HG03520 (cell line): ENCODE measurements around the gene FAM20B.

Source experiments
- ATAC-seq: cut with Tn5 transposase; IDR thresholded peaks from one replicate; pipeline ENCODE4 v1.9.1; 2021; ENCODE audit warnings: mild to moderate bottlenecking, moderate library complexity; ENCODE audit not compliant: unreplicated experiment

Gene FAM20B

GRCh38 chr1:179046808-179047635 lies 21.3 kb downstream of the FAM20B start:
- no peak for ATAC-seq

GRCh38 chr1:179047636-179047997 lies 21.9 kb downstream of the FAM20B start:
- no peak for ATAC-seq

GRCh38 chr1:179048339-179049124 lies 22.8 kb downstream of the FAM20B start:
- ATAC-seq: no peak

GRCh38 chr1:179052776-179053175 lies 27.1 kb downstream of the FAM20B start:
- ATAC-seq: no peak

- no peak for ATAC-seq
Observed at GRCh38 chr1:179053486-179053885, 27.8 kb downstream of the FAM20B start.

GRCh38 chr1:179055937-179056336 lies 30.2 kb downstream of the FAM20B start:
- ATAC-seq: no peak

GRCh38 chr1:179058487-179059483 lies 33.1 kb downstream of the FAM20B start:
- no peak for ATAC-seq

GRCh38 chr1:179061360-179062282 lies 35.9 kb downstream of the FAM20B start:
- ATAC-seq: no peak

- ATAC-seq: no peak
Observed at GRCh38 chr1:179066471-179066870, 40.8 kb downstream of the FAM20B start.

GRCh38 chr1:179077396-179077795 lies 51.7 kb downstream of the FAM20B start:
- no peak for ATAC-seq

GRCh38 chr1:179079113-179079761 lies 53.5 kb downstream of the FAM20B start:
- ATAC-seq: peak; percentile 18

GRCh38 chr1:179080866-179081686 lies 55.4 kb downstream of the FAM20B start:
- peak; percentile 6 for ATAC-seq

- peak; percentile 77 for ATAC-seq
Observed at GRCh38 chr1:179081687-179082332, 56.1 kb downstream of the FAM20B start, which contains the start of gene TOR3A. Gene TOR3A, plus strand, starts transcription at chr1:179082070. Its CDS starts 59 bp downstream, at chr1:179082129.

GRCh38 chr1:179082333-179082998 lies 56.8 kb downstream of the FAM20B start:
- peak; percentile 8 for ATAC-seq

- no peak for ATAC-seq
Observed at GRCh38 chr1:179082999-179083335, 57.3 kb downstream of the FAM20B start.

- peak; percentile 16 for ATAC-seq
Observed at GRCh38 chr1:179083533-179083932, 57.8 kb downstream of the FAM20B start.

- no peak for ATAC-seq
Observed at GRCh38 chr1:179087665-179088064, 62.0 kb downstream of the FAM20B start.
